ENCODE measurements around the gene EEPD1.

The EEPD1 gene

DNA sequence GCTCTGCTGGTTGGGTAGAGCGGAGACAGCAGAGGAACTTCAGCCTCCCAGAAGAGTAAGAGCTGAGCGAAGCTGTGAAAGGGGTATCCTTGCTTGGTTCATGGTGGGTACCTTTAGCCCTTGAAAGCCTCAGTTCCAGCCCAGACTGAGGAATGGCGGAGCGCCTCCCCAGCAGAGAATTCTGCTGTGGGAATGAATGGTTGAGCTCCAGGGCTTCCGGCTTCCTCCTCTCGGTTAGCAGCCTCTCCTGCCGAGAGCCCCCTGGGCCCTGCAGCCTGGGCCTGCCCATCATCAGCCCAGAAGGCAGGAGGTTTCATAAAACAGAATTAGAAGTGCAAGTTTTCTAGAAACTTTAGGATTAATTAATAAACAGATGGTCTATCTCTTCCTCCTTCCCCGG is 156.7 kb downstream of the EEPD1 start:
- TF ChIP-seq, protein P1, sequence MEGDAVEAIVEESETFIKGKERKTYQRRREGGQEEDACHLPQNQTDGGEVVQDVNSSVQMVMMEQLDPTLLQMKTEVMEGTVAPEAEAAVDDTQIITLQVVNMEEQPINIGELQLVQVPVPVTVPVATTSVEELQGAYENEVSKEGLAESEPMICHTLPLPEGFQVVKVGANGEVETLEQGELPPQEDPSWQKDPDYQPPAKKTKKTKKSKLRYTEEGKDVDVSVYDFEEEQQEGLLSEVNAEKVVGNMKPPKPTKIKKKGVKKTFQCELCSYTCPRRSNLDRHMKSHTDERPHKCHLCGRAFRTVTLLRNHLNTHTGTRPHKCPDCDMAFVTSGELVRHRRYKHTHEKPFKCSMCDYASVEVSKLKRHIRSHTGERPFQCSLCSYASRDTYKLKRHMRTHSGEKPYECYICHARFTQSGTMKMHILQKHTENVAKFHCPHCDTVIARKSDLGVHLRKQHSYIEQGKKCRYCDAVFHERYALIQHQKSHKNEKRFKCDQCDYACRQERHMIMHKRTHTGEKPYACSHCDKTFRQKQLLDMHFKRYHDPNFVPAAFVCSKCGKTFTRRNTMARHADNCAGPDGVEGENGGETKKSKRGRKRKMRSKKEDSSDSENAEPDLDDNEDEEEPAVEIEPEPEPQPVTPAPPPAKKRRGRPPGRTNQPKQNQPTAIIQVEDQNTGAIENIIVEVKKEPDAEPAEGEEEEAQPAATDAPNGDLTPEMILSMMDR (conservative IDR thresholded peaks at IDR 0.05; ENCODE audit: low read length) = no peak
- H3K4me3 ChIP-seq (ENCODE audit: low read length) = no peak overlapping the region
- no peak for DNase-seq (ENCODE audit: low read depth)

GRCh38 chr7:36310897-36311296 is 157.8 kb downstream of the EEPD1 start:
- DNase-seq (ENCODE audit: low read depth) = no peak
- no peak overlapping the region for H3K4me3 ChIP-seq (ENCODE audit: low read length)
- TF ChIP-seq, protein P1 (conservative IDR thresholded peaks at IDR 0.05; ENCODE audit: low read length) = no peak

DNA sequence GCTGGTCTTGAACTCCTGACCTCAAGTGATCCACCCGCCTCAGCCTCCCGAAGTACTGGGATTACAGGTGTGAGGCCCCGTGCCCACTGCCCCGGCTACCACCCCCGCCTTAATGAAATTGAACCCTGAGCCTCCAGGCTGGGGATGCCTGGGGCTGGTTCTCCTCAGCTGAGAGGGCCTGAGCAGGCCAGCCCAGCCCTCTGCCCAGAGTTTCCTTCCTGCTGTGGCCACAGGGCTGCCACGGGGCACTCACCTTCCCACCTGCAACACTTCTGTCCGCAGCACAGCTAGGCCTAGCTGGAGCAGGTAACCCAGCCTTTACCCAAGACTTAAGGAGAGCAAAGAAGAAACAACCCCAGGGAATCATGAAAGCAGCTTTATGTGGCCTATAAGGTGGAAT is 158.5 kb downstream of the EEPD1 start:
- TF ChIP-seq, protein P1 (conservative IDR thresholded peaks at IDR 0.05; ENCODE audit: low read length) = no peak
- DNase-seq (ENCODE audit: low read depth) = no peak
- no peak overlapping the region for H3K4me3 ChIP-seq (ENCODE audit: low read length)

GRCh38 chr7:36312064-36312914 is 159.2 kb downstream of the EEPD1 start:
- TF ChIP-seq, protein P1 (conservative IDR thresholded peaks at IDR 0.05; ENCODE audit: low read length) = no peak
- no peak for DNase-seq (ENCODE audit: low read depth)
- H3K4me3 ChIP-seq (ENCODE audit: low read length) = no peak overlapping the region

- H3K4me3 ChIP-seq (ENCODE audit: low read length) = no peak overlapping the region
- DNase-seq (ENCODE audit: low read depth) = no peak
- TF ChIP-seq, protein P1 (conservative IDR thresholded peaks at IDR 0.05; ENCODE audit: low read length) = no peak
Measured at GRCh38 chr7:36312915-36313334, 159.9 kb downstream of the EEPD1 start.

DNA sequence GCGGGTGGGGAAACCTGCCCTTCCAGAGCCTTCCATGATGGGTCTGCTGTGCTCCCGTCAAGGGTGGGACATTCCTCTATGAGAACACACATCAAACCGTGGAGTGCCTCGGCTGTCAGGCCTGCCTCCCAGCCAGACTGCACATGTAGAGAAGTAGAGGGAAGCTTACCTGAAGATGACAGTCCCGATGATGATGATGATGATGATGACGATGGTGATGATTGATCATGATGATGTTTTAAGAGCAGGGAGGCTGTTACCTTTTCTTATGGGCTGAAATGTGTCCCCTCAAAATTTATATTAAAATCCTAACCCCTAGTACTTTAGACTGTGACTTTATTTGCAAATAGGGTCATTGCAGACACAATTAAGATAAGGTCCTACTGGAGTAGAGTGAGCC is 160.6 kb downstream of the EEPD1 start:
- TF ChIP-seq, protein P1 (conservative IDR thresholded peaks at IDR 0.05; ENCODE audit: low read length) = no peak
- DNase-seq (ENCODE audit: low read depth) = no peak
- H3K4me3 ChIP-seq (ENCODE audit: low read length) = no peak overlapping the region

- no peak overlapping the region for H3K4me3 ChIP-seq (ENCODE audit: low read length)
- no peak for DNase-seq (ENCODE audit: low read depth)
- TF ChIP-seq, protein P1 (conservative IDR thresholded peaks at IDR 0.05; ENCODE audit: low read length) = no peak
Measured at GRCh38 chr7:36314491-36314890, 161.4 kb downstream of the EEPD1 start.

Measured in AG10803 (cell line).